Peyer's patch (tissue), 4 donors: Measurements from ENCODE around the gene NEB.

Experiments
- POLR2A ChIP-seq, 2 donors: fragments of 450-650 bp; IDR thresholded peaks; one replicate each; pipeline ENCODE4 v1.5.1; 2017; ENCODE audit warnings: antibody characterized with exemption in 2 of 2, mild to moderate bottlenecking in 2 of 2, moderate library complexity in 2 of 2
- TF ChIP-seq, protein P1 (sequence below), 6 experiments: fragments of 450-650 bp in 4 of 6; fragments of 200-600 bp in 2 of 6; sonication (generic) in 1 of 6; IDR thresholded peaks; one replicate each; pipeline ENCODE4 v1.5.1; 2017 to 2019; ENCODE audit warnings: antibody characterized with exemption in 6 of 6, mild to moderate bottlenecking in 3 of 6, moderate library complexity in 1 of 6

DNA sequence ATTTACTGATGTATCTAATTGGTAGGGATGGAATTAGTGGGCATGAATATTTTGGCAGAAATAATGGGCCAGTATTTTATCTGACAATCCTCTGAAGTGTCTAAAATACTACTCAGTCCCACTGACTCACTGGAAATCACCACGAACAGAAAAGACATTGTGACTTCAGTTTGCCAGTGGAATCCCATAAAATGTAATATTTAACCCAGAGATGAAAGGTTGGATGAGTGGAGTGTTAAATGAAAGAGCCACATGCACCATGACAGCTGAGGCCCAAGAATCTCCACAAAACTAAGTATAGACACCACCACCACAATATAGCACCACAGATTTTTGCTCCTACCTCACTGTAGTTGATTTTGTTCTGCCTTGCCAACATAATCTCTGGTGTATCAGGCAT lies 103.9 kb downstream of the NEB start:
- TF ChIP-seq, protein P1, sequence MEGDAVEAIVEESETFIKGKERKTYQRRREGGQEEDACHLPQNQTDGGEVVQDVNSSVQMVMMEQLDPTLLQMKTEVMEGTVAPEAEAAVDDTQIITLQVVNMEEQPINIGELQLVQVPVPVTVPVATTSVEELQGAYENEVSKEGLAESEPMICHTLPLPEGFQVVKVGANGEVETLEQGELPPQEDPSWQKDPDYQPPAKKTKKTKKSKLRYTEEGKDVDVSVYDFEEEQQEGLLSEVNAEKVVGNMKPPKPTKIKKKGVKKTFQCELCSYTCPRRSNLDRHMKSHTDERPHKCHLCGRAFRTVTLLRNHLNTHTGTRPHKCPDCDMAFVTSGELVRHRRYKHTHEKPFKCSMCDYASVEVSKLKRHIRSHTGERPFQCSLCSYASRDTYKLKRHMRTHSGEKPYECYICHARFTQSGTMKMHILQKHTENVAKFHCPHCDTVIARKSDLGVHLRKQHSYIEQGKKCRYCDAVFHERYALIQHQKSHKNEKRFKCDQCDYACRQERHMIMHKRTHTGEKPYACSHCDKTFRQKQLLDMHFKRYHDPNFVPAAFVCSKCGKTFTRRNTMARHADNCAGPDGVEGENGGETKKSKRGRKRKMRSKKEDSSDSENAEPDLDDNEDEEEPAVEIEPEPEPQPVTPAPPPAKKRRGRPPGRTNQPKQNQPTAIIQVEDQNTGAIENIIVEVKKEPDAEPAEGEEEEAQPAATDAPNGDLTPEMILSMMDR (IDR thresholded peaks at IDR 0.05), result no peak
- no peak for TF ChIP-seq POLR2A (IDR thresholded peaks at IDR 0.05)
